ENCODE data around the gene AGL. TPM values are rescaled to one million over a fixed set of nuclear protein-coding genes. Genes with fewer than 3 reads are reported as not detected.

AGL gene
- total and polyA plus RNA-seq, 2 of the 13 experiments (the other 11 are each of a cell fraction or from before 2014, with no cell fraction given) = 4.3 to 13.1 TPM

DNA sequence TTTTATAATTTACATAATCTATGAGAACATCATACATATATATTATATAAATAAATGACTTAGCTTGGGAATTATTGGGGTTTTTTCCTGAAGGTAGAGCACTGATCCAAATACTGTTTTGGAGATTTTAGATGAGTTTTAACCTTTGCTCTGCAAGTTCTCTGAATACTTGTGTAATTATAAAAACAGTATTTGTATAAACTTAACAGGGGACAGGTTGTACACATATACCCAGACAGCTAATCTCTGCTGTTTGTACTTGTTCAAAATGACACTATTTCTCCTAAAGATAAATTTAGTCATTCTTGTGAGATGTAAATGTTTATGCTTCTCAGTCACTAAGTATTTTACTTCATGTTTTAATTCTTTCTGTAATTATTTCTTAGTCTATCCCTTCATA is 8.7 kb downstream of the AGL start:
- intact Hi-C loops (cut with micrococcal nuclease; ENCODE audit: unreplicated experiment) = no loop called here
- H3K4me3 ChIP-seq (replicated peaks in 1 of 3; ENCODE audit: insufficient read depth in 1 of 3, low read depth in 2 of 3, low read length in 3 of 3) = no peak overlapping the region
- in situ Hi-C loops (cut with HindIII; ENCODE audit: extremely low pct_ligation_motif_present, low pct_unique_long_range_greater_than_20kb) = no loop called here
- no peaks in the 10 kb centered on the region for H3K4me1 ChIP-seq (ENCODE audit: insufficient read depth, low read length)
- H3K9me3 ChIP-seq (ENCODE audit: low read length) = no peaks in the 10 kb centered on the region
- TF ChIP-seq, protein P1, sequence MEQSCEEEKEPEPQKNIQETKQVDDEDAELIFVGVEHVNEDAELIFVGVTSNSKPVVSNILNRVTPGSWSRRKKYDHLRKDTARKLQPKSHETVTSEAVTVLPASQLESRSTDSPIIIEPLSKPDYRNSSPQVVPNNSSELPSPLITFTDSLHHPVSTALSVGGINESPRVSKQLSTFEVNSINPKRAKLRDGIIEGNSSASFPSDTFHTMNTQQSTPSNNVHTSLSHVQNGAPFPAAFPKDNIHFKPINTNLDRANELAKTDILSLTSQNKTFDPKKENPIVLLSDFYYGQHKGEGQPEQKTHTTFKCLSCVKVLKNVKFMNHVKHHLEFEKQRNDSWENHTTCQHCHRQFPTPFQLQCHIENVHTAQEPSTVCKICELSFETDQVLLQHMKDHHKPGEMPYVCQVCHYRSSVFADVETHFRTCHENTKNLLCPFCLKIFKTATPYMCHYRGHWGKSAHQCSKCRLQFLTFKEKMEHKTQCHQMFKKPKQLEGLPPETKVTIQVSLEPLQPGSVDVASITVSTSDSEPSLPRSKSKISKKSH (CRISPR knock-in tag; IDR thresholded peaks at IDR 0.05; ENCODE audit: borderline replicate concordance) = no peak
- TF ChIP-seq HNRNPK (IDR thresholded peaks at IDR 0.05; ENCODE audit: low read depth, low read length, poor library complexity, severe bottlenecking) (no peak), TOE1 (CRISPR knock-in tag; IDR thresholded peaks at IDR 0.05) (no peak), ZNF276 (CRISPR knock-in tag; IDR thresholded peaks at IDR 0.05; ENCODE audit: low read depth) (no peak), JDP2 (CRISPR knock-in tag; IDR thresholded peaks at IDR 0.05; ENCODE audit: borderline replicate concordance) (no peak), JUND (CRISPR knock-in tag; IDR thresholded peaks at IDR 0.05) (no peak), ZNF432 (CRISPR knock-in tag; IDR thresholded peaks at IDR 0.05; ENCODE audit: borderline replicate concordance) (no peak), TCF7 (IDR thresholded peaks at IDR 0.05; ENCODE audit: low read depth) (no peak), NFATC3 (CRISPR knock-in tag; IDR thresholded peaks at IDR 0.05) (no peak), SIX4 (CRISPR knock-in tag; IDR thresholded peaks at IDR 0.05) (no peak), DMAP1 (CRISPR knock-in tag; IDR thresholded peaks at IDR 0.05) (no peak), FIP1L1 (IDR thresholded peaks at IDR 0.05; ENCODE audit: borderline replicate concordance, insufficient read depth, low read depth, low read length) (no peak)
- TF ChIP-seq, protein P2, sequence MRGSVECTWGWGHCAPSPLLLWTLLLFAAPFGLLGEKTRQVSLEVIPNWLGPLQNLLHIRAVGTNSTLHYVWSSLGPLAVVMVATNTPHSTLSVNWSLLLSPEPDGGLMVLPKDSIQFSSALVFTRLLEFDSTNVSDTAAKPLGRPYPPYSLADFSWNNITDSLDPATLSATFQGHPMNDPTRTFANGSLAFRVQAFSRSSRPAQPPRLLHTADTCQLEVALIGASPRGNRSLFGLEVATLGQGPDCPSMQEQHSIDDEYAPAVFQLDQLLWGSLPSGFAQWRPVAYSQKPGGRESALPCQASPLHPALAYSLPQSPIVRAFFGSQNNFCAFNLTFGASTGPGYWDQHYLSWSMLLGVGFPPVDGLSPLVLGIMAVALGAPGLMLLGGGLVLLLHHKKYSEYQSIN (CRISPR knock-in tag; IDR thresholded peaks at IDR 0.05; ENCODE audit: borderline replicate concordance) = no peak
- no peaks in the 10 kb centered on the region for H4K20me1 ChIP-seq (ENCODE audit: insufficient read depth, low read length)
- POLR2A ChIA-PET = interaction anchor here (0.9 kb wide), 1 partner anchor 9 kb away, joined by 3 read pairs; the partner anchor contains the start of gene AGL
- H3K36me3 ChIP-seq (replicated peaks in 1 of 2; ENCODE audit: control insufficient read depth in 1 of 2, insufficient read depth in 2 of 2, low read length in 2 of 2) = peaks cover 2 to 14% of the 10 kb centered on the region in 2 experiments
- no peaks in the 10 kb centered on the region for H3K79me2 ChIP-seq (ENCODE audit: insufficient read depth, low read length)
- no peak overlapping the region for H3K27ac ChIP-seq (ENCODE audit: extremely low read length, insufficient read depth, low read length)
- H3K4me2 ChIP-seq (ENCODE audit: low read depth, low read length) = no peak overlapping the region
- CTCF ChIA-PET (ENCODE audit: low intra/inter-chr PET ratio, low total read pairs) = no interaction called here
- no peak overlapping the region for H3K9ac ChIP-seq (ENCODE audit: insufficient read depth, low read depth, low read length)
- FAIRE-seq (no peak), DNase-seq (ENCODE audit: low spot score) (no peak), ATAC-seq (no peak)
- no peaks in the 10 kb centered on the region for H3K27me3 ChIP-seq (ENCODE audit: control insufficient read depth in 1 of 2, insufficient read depth in 2 of 2, low read length in 2 of 2)
- BruUV-seq (replicated peaks) = no TSS peak
- no peak overlapping the region for H2AFZ ChIP-seq (ENCODE audit: low read length)

All from HepG2 (cell line).